ENCODE results near the gene STOML2.

The STOML2 gene

DNA sequence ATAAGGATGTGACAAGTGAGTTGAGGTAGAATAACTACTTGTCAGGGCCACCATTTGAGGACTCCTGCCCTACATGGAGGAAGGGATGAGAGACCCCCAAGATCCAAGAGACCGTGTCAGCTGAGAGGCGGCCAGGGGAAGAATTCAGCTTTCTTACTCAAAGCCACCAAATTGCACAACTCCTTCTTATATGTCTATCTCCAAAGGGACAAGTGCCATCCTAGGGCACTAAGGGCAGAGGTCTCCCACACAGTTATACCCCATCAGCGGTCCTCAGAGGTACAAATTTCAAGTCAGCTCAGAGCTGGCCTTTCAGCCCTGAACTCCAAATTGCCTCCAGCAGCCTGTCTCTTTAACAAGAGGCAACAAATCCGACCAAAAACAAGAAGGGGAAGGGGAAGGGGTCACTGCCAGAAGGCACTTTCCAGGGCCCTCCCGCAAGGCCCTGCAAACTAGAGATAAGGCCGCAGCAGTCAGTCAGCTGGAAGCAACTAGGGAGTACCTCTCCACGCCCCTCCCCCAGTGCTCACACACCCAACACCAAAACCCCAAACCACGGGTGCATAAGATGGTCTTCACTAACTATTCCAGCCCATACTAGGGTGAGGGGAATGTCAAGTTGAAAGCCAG, 6.1 kb upstream of the STOML2 start:
- Histone ChIP-seq H3K4me2 (ENCODE audit: low read depth, low read length, poor library complexity, severe bottlenecking) (no peak overlapping the region), H3K27me3 (ENCODE audit: low read length) (no peaks in the 10 kb centered on the region), H3F3A (ENCODE audit: insufficient read depth) (no peaks in the 10 kb centered on the region), H3K79me2 (ENCODE audit: insufficient read depth, low read length) (no peaks in the 10 kb centered on the region), H3K27ac (ENCODE audit: low read depth, low read length) (no peak overlapping the region), H3K4me3 (ENCODE audit: insufficient read depth, low read length, poor library complexity, severe bottlenecking) (no peak overlapping the region), H3K9me2 (replicated peaks; ENCODE audit: insufficient read depth, low read length) (no peaks in the 10 kb centered on the region), H3K9ac (ENCODE audit: low read length) (no peak overlapping the region), H2AFZ (ENCODE audit: low read depth, low read length, severe bottlenecking) (no peak overlapping the region), H3K36me3 (ENCODE audit: low read length) (no peaks in the 10 kb centered on the region), H3K9me3 (ENCODE audit: insufficient read depth, low read length) (no peaks in the 10 kb centered on the region), H4K20me1 (ENCODE audit: low read depth, low read length) (no peaks in the 10 kb centered on the region)
- no peak for TF ChIP-seq EZH2phosphoT487 (conservative IDR thresholded peaks at IDR 0.05; ENCODE audit: low read length)
- TF ChIP-seq, protein P1, sequence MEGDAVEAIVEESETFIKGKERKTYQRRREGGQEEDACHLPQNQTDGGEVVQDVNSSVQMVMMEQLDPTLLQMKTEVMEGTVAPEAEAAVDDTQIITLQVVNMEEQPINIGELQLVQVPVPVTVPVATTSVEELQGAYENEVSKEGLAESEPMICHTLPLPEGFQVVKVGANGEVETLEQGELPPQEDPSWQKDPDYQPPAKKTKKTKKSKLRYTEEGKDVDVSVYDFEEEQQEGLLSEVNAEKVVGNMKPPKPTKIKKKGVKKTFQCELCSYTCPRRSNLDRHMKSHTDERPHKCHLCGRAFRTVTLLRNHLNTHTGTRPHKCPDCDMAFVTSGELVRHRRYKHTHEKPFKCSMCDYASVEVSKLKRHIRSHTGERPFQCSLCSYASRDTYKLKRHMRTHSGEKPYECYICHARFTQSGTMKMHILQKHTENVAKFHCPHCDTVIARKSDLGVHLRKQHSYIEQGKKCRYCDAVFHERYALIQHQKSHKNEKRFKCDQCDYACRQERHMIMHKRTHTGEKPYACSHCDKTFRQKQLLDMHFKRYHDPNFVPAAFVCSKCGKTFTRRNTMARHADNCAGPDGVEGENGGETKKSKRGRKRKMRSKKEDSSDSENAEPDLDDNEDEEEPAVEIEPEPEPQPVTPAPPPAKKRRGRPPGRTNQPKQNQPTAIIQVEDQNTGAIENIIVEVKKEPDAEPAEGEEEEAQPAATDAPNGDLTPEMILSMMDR (IDR thresholded peaks at IDR 0.05; ENCODE audit: insufficient read depth, low read length, poor library complexity, severe bottlenecking), result no peak

DNA sequence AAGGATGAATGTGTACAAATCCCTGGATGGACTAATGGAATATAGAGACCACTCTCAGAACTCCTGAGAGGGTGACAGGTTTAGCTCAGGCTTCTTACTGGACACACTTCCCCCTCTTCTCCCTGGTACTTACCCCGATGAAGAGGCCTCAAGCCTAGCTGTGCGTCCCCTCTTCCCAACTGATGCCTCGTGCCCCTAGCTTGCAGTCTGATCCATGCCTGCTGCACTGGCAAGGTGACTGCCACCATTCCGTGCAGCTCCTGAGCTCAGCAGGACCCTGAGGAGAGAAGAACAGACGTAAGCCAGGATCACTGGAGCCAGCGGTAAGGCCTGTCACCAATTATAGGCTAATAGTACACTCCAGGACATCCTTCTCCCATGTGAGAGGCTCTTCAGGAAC, 5.5 kb upstream of the STOML2 start:
- TF ChIP-seq, protein P1 (IDR thresholded peaks at IDR 0.05; ENCODE audit: insufficient read depth, low read length, poor library complexity, severe bottlenecking), result no peak
- no peak for TF ChIP-seq EZH2phosphoT487 (conservative IDR thresholded peaks at IDR 0.05; ENCODE audit: low read length)
- no peaks in the 10 kb centered on the region for H4K20me1 ChIP-seq (ENCODE audit: low read depth, low read length)
- H3K27ac ChIP-seq (ENCODE audit: low read depth, low read length), result no peak overlapping the region

DNA sequence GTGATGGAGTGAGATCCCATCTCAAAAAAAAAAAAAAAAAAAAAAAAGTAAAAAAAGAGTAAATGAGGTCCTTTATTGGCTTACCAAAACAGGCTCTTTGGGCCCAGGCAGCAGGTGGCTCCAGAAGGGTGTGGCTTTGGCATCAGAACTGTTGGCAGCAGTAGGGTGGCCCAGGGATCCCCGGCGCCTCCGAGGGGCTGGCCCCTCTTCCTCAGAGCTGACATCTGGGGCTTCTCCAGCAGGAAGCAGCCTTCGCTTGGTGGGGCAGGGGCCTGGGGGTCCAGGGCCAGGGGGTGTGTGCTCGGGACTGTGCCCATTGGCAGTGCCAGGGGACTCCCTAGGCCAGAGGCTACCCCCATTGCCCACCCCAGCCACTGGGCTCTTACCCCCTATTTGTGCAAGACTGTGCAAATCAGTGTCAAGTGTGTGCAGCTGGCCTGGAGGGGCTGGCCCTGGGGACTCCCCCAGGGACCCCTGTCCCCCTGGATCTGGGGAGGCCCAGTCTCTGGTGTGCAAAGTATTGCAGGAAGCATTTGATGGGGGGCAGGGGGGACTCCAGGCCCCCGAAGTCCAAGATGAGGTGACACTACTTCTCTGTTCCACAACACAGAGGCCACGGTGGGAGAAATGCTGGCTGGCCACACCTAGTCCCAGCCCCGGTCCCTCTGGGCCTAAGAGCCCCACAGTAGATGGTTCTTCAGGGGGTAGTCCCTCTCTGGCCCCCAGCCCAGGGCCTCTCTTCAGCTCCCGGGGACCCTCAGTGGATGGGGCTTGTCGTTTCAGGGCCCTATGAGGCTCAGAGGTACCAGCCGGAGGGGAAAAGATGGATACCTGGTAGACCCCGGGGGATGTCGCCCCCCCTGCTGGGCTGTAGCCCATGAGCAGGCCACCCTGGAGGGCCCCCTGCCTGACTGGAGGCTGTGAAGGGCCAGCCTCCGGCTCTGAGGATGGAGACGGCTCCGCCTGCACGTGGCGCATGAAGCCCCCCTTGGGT, 4.7 kb upstream of the STOML2 start:
- Histone ChIP-seq H3K9ac (ENCODE audit: low read length) (no peak overlapping the region), H3K4me3 (ENCODE audit: insufficient read depth, low read length, poor library complexity, severe bottlenecking) (no peak overlapping the region), H3K36me3 (ENCODE audit: low read length) (no peaks in the 10 kb centered on the region), H3K27ac (ENCODE audit: low read depth, low read length) (no peak overlapping the region), H3K9me3 (ENCODE audit: insufficient read depth, low read length) (no peaks in the 10 kb centered on the region), H4K20me1 (ENCODE audit: low read depth, low read length) (no peaks in the 10 kb centered on the region), H3F3A (ENCODE audit: insufficient read depth) (no peaks in the 10 kb centered on the region), H2AFZ (ENCODE audit: low read depth, low read length, severe bottlenecking) (no peak overlapping the region), H3K79me2 (ENCODE audit: insufficient read depth, low read length) (peaks cover 3% of the 10 kb centered on the region), H3K27me3 (ENCODE audit: low read length) (no peaks in the 10 kb centered on the region), H3K9me2 (replicated peaks; ENCODE audit: insufficient read depth, low read length) (no peaks in the 10 kb centered on the region), H3K4me2 (ENCODE audit: low read depth, low read length, poor library complexity, severe bottlenecking) (no peak overlapping the region)
- TF ChIP-seq, protein P1 (IDR thresholded peaks at IDR 0.05; ENCODE audit: insufficient read depth, low read length, poor library complexity, severe bottlenecking), result no peak
- TF ChIP-seq EZH2phosphoT487 (conservative IDR thresholded peaks at IDR 0.05; ENCODE audit: low read length), result no peak

More for the DNA sequence above, 5.5 kb upstream of the STOML2 start:
- Histone ChIP-seq H3K79me2 (ENCODE audit: insufficient read depth, low read length) (no peaks in the 10 kb centered on the region), H3K36me3 (ENCODE audit: low read length) (no peaks in the 10 kb centered on the region), H3F3A (ENCODE audit: insufficient read depth) (no peaks in the 10 kb centered on the region), H2AFZ (ENCODE audit: low read depth, low read length, severe bottlenecking) (no peak overlapping the region), H3K4me2 (ENCODE audit: low read depth, low read length, poor library complexity, severe bottlenecking) (no peak overlapping the region), H3K4me3 (ENCODE audit: insufficient read depth, low read length, poor library complexity, severe bottlenecking) (no peak overlapping the region), H3K9me3 (ENCODE audit: insufficient read depth, low read length) (no peaks in the 10 kb centered on the region), H3K27me3 (ENCODE audit: low read length) (no peaks in the 10 kb centered on the region), H3K9ac (ENCODE audit: low read length) (no peak overlapping the region), H3K9me2 (replicated peaks; ENCODE audit: insufficient read depth, low read length) (no peaks in the 10 kb centered on the region)
